ENCODE data around the gene MTMR2.
"Not testable (repeated sequence)": the region's sequence is repeated elsewhere in the genome, so short reads cannot be mapped to it uniquely, and the experiment has no call there.

MTMR2 gene

GRCh38 chr11:95835351-95835750, 88.6 kb downstream of the MTMR2 start:
- FAIRE-seq (no peak), DNase-seq (ENCODE audit: insufficient read length, low spot score) (no peak)
- TF ChIP-seq POU2F2 (IDR thresholded peaks at IDR 0.05; ENCODE audit: low read depth, low read length) (no peak), POLR2AphosphoS5 (IDR thresholded peaks at IDR 0.05; ENCODE audit: low read depth, low read length) (no peak), SPI1 (IDR thresholded peaks at IDR 0.05; ENCODE audit: low read depth, low read length) (no peak), TAF1 (IDR thresholded peaks at IDR 0.05; ENCODE audit: low read depth, low read length) (no peak), PAX5 (IDR thresholded peaks at IDR 0.05; ENCODE audit: insufficient read depth, low read length, severe bottlenecking) (no peak), POLR2A (IDR thresholded peaks at IDR 0.05; ENCODE audit: low read depth, low read length) (no peak)

GRCh38 chr11:95833378-95833777, 90.5 kb downstream of the MTMR2 start:
- no peak for FAIRE-seq
- DNase-seq (ENCODE audit: insufficient read length, low spot score) = no peak
- TF ChIP-seq POU2F2 (IDR thresholded peaks at IDR 0.05; ENCODE audit: low read depth, low read length) = no peak

GRCh38 chr11:95832763-95833162, 91.1 kb downstream of the MTMR2 start:
- TF ChIP-seq POU2F2 (IDR thresholded peaks at IDR 0.05; ENCODE audit: low read depth, low read length) (no peak), POLR2AphosphoS5 (IDR thresholded peaks at IDR 0.05; ENCODE audit: low read depth, low read length) (no peak)
- no peak for DNase-seq (ENCODE audit: insufficient read length, low spot score)
- FAIRE-seq = no peak

GRCh38 chr11:95831198-95831883, 92.6 kb downstream of the MTMR2 start:
- DNase-seq (ENCODE audit: insufficient read length, low spot score) (no peak), FAIRE-seq (no peak)
- TF ChIP-seq SPI1 (IDR thresholded peaks at IDR 0.05; ENCODE audit: low read depth, low read length) (peak; percentile 71), POLR2A (IDR thresholded peaks at IDR 0.05; ENCODE audit: low read depth, low read length) (no peak)

- TF ChIP-seq TAF1 (IDR thresholded peaks at IDR 0.05; ENCODE audit: low read depth, low read length) (no peak), PAX5 (IDR thresholded peaks at IDR 0.05; ENCODE audit: insufficient read depth, low read length, severe bottlenecking) (no peak), POLR2AphosphoS5 (IDR thresholded peaks at IDR 0.05; ENCODE audit: low read depth, low read length) (no peak), POU2F2 (IDR thresholded peaks at IDR 0.05; ENCODE audit: low read depth, low read length) (no peak), POLR2A (IDR thresholded peaks at IDR 0.05; ENCODE audit: low read depth, low read length) (no peak), SPI1 (IDR thresholded peaks at IDR 0.05; ENCODE audit: low read depth, low read length) (no peak)
- FAIRE-seq = no peak
- no peak for DNase-seq (ENCODE audit: insufficient read length, low spot score)
Measured at GRCh38 chr11:95829580-95830259, 94.2 kb downstream of the MTMR2 start.

- TF ChIP-seq POU2F2 (IDR thresholded peaks at IDR 0.05; ENCODE audit: low read depth, low read length) (no peak), SPI1 (IDR thresholded peaks at IDR 0.05; ENCODE audit: low read depth, low read length) (no peak)
- peak; percentile 5 for FAIRE-seq
- DNase-seq (ENCODE audit: insufficient read length, low spot score) = no peak
Measured at GRCh38 chr11:95827696-95828095, 96.2 kb downstream of the MTMR2 start.

- FAIRE-seq (no peak), DNase-seq (ENCODE audit: insufficient read length, low spot score) (no peak)
- no peak for TF ChIP-seq SPI1 (IDR thresholded peaks at IDR 0.05; ENCODE audit: low read depth, low read length)
- TF ChIP-seq POLR2AphosphoS5 (IDR thresholded peaks at IDR 0.05; ENCODE audit: low read depth, low read length) = no peak
- no peak for TF ChIP-seq PAX5 (IDR thresholded peaks at IDR 0.05; ENCODE audit: insufficient read depth, low read length, severe bottlenecking)
- no peak for TF ChIP-seq TAF1 (IDR thresholded peaks at IDR 0.05; ENCODE audit: low read depth, low read length)
- no peak for TF ChIP-seq POLR2A (IDR thresholded peaks at IDR 0.05; ENCODE audit: low read depth, low read length)
- no peak for TF ChIP-seq POU2F2 (IDR thresholded peaks at IDR 0.05; ENCODE audit: low read depth, low read length)
Measured at GRCh38 chr11:95821640-95822039, 102.3 kb downstream of the MTMR2 start.

GRCh38 chr11:95816037-95816436, 107.9 kb downstream of the MTMR2 start:
- peak; percentile 36; the same call in 1 of the 2 replicates for TF ChIP-seq SPI1 (IDR thresholded peaks at IDR 0.05; ENCODE audit: low read depth, low read length)
- TF ChIP-seq PAX5 (IDR thresholded peaks at IDR 0.05; ENCODE audit: insufficient read depth, low read length, severe bottlenecking) = no peak
- peak; percentile 5 for FAIRE-seq

GRCh38 chr11:95811052-95811451, 112.9 kb downstream of the MTMR2 start:
- not testable (repeated sequence) for DNase-seq (ENCODE audit: insufficient read length, low spot score); FAIRE-seq

More at GRCh38 chr11:95816037-95816436, 107.9 kb downstream of the MTMR2 start:
- DNase-seq (ENCODE audit: insufficient read length, low spot score) = no peak

GRCh38 chr11:95806464-95806863, 117.4 kb downstream of the MTMR2 start:
- not testable (repeated sequence) for FAIRE-seq; DNase-seq (ENCODE audit: insufficient read length, low spot score)

- TF ChIP-seq PAX5 (IDR thresholded peaks at IDR 0.05; ENCODE audit: insufficient read depth, low read length, severe bottlenecking) = no peak
- no peak for FAIRE-seq
- no peak for DNase-seq (ENCODE audit: insufficient read length, low spot score)
Measured at GRCh38 chr11:95805869-95806268, 118.0 kb downstream of the MTMR2 start.

- DNase-seq (ENCODE audit: insufficient read length, low spot score) (no peak), FAIRE-seq (no peak)
- TF ChIP-seq POLR2A (IDR thresholded peaks at IDR 0.05; ENCODE audit: low read depth, low read length) (no peak), POLR2AphosphoS5 (IDR thresholded peaks at IDR 0.05; ENCODE audit: low read depth, low read length) (no peak), SPI1 (IDR thresholded peaks at IDR 0.05; ENCODE audit: low read depth, low read length) (no peak), TAF1 (IDR thresholded peaks at IDR 0.05; ENCODE audit: low read depth, low read length) (no peak), POU2F2 (IDR thresholded peaks at IDR 0.05; ENCODE audit: low read depth, low read length) (no peak), PAX5 (IDR thresholded peaks at IDR 0.05; ENCODE audit: insufficient read depth, low read length, severe bottlenecking) (no peak)
Measured at GRCh38 chr11:95803973-95804372, 119.9 kb downstream of the MTMR2 start.
